ENCODE data around the gene DNAJC28. TPM values are rescaled to one million over a fixed set of nuclear protein-coding genes. Genes with fewer than 3 reads are reported as not detected.
"Not testable (repeated sequence)": the region's sequence is repeated elsewhere in the genome, so short reads cannot be mapped to it uniquely, and the experiment has no call there.

The DNAJC28 gene
- total RNA-seq, 1 donor from 2014 or later, result 2.8 TPM

DNA sequence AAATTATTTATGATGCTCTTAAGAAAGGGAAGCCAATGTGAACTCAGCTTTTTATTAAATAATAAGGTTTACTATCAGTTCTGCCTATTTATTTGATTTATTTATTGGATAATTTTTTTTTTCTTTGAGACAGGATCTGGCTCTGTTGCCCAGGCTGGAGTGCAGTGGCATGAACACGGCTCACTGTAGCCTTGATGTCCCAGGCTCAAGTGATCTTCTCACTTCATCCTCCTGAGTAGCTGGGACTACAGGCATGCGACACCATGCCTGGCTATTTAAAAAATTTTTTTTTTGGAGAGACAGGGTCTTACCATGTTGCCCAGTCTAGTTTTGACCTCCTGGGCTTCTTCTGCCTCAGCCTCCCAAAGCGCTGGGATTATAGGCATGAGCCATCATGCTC is 21.0 kb upstream of the DNAJC28 start:
- Mint-ChIP-seq H3K9me3 (no peaks in the 10 kb centered on the region), H3K4me3 (no peak overlapping the region), H3K27ac (no peak overlapping the region), H3K27me3 (ENCODE audit: low read depth) (no peaks in the 10 kb centered on the region), H3K4me1 (no peaks in the 10 kb centered on the region), H3K36me3 (peaks cover 52% of the 10 kb centered on the region)
- no peak for DNase-seq (ENCODE audit: low spot score in 2 of 2, unreplicated experiment in 2 of 2)
- TF ChIP-seq, protein P1, sequence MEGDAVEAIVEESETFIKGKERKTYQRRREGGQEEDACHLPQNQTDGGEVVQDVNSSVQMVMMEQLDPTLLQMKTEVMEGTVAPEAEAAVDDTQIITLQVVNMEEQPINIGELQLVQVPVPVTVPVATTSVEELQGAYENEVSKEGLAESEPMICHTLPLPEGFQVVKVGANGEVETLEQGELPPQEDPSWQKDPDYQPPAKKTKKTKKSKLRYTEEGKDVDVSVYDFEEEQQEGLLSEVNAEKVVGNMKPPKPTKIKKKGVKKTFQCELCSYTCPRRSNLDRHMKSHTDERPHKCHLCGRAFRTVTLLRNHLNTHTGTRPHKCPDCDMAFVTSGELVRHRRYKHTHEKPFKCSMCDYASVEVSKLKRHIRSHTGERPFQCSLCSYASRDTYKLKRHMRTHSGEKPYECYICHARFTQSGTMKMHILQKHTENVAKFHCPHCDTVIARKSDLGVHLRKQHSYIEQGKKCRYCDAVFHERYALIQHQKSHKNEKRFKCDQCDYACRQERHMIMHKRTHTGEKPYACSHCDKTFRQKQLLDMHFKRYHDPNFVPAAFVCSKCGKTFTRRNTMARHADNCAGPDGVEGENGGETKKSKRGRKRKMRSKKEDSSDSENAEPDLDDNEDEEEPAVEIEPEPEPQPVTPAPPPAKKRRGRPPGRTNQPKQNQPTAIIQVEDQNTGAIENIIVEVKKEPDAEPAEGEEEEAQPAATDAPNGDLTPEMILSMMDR (IDR thresholded peaks at IDR 0.05; ENCODE audit: unreplicated experiment), result no peak

DNA sequence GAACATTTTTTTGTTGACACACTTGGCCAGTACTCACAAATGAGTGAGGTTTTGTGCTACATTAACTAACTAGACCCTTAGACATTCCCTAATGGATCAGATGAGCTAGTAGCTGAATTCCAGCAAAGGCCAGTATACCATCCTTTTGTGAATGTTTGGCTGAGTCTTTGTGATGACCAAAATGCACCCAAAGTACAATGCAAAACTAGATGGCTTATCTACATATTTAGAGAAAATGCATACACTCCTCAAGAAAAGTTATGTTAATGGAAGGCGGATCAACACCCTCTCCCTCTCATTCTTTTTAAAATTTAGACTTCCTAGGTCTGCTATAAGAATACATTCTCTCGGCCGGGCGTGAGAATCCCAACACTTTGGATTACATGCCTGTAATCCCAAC is 20.1 kb upstream of the DNAJC28 start:
- Mint-ChIP-seq H3K4me3 (no peak overlapping the region), H3K27ac (no peak overlapping the region), H3K27me3 (ENCODE audit: low read depth) (no peaks in the 10 kb centered on the region), H3K36me3 (peaks cover 51% of the 10 kb centered on the region), H3K9me3 (peaks cover 6% of the 10 kb centered on the region), H3K4me1 (no peaks in the 10 kb centered on the region)
- no peak for DNase-seq (ENCODE audit: low spot score in 2 of 2, unreplicated experiment in 2 of 2)
- TF ChIP-seq, protein P1 (IDR thresholded peaks at IDR 0.05; ENCODE audit: unreplicated experiment), result no peak

DNA sequence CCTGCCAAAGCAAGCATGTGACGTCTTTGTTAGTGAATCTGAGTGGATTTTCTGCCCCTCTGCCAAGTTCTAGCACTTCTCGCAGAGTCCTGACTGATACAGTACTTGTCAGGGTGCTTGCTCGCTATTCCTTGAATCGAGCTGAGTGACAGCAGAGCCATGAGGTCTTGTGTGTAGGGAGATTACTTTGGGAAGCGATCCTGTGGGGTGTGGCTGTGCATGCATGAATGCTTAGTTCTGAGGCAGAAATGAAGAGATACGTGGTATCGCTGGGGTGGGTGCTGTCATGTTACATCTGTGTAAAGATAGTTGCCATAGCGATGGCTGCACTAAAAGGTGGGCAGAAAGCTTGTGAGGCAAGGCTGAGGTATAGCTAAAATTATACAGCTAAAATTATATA is 19.3 kb upstream of the DNAJC28 start:
- H3K27ac Mint-ChIP-seq, result no peak overlapping the region
- H3K27me3 Mint-ChIP-seq (ENCODE audit: low read depth), result no peaks in the 10 kb centered on the region
- peaks cover 49% of the 10 kb centered on the region for H3K36me3 Mint-ChIP-seq
- no peak for DNase-seq (ENCODE audit: low spot score in 2 of 2, unreplicated experiment in 2 of 2)
- TF ChIP-seq, protein P1 (IDR thresholded peaks at IDR 0.05; ENCODE audit: unreplicated experiment), result no peak
- H3K4me3 Mint-ChIP-seq, result no peak overlapping the region
- peaks cover 9% of the 10 kb centered on the region for H3K9me3 Mint-ChIP-seq
- H3K4me1 Mint-ChIP-seq, result no peaks in the 10 kb centered on the region

DNA sequence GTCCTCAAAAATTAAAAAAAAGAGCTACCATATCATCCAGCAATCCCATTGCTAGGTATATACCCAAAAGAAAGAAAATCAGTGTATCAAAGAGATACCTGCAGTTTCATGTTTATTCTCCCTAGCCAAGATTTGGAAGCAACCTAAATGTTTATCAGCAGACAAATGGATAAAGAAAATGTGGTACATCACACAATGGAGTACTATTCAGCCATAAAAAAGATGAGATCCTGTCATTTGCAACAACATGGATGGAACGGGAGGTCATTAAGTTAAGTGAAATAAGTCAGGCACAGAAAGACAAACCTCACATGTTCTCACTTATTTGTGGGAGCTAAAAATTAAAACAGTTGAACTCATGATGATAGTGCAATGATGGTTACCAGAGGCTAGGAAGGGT is 15.5 kb upstream of the DNAJC28 start:
- not testable (repeated sequence) for H3K4me1 Mint-ChIP-seq, H3K27ac Mint-ChIP-seq

DNA sequence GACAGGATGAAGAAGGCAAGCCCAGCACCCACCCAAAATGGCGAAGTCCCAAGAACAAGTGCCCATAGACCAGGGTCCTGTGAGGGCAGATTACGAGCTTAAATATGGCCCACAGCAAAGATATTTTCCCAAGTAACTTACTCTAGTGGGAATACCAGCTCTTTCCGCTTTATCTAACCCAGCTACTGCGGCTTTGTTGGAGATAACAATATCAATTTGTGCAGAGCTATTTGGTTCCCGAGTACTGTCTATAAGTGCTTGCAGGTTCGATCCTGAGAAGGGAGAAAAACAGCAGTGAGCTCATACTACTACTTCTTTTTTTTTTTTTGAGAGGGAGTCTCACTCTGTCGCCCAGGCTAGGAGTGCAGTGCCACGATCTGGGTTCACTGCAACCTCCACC is 14.3 kb upstream of the DNAJC28 start:
- Mint-ChIP-seq H3K27ac (no peak overlapping the region), H3K9me3 (peaks cover 9% of the 10 kb centered on the region), H3K4me3 (no peak overlapping the region), H3K36me3 (peaks cover 52% of the 10 kb centered on the region), H3K27me3 (ENCODE audit: low read depth) (no peaks in the 10 kb centered on the region), H3K4me1 (no peaks in the 10 kb centered on the region)
- TF ChIP-seq, protein P1 (IDR thresholded peaks at IDR 0.05; ENCODE audit: unreplicated experiment), result no peak
- no peak for DNase-seq (ENCODE audit: low spot score in 2 of 2, unreplicated experiment in 2 of 2)

More for the DNA sequence above, 15.5 kb upstream of the DNAJC28 start:
- H3K9me3 Mint-ChIP-seq; H3K27me3 Mint-ChIP-seq (ENCODE audit: low read depth); DNase-seq (ENCODE audit: low spot score in 2 of 2, unreplicated experiment in 2 of 2); H3K4me3 Mint-ChIP-seq: not testable (repeated sequence)
- H3K36me3 Mint-ChIP-seq, result peaks cover 62% of the 10 kb centered on the region

DNA sequence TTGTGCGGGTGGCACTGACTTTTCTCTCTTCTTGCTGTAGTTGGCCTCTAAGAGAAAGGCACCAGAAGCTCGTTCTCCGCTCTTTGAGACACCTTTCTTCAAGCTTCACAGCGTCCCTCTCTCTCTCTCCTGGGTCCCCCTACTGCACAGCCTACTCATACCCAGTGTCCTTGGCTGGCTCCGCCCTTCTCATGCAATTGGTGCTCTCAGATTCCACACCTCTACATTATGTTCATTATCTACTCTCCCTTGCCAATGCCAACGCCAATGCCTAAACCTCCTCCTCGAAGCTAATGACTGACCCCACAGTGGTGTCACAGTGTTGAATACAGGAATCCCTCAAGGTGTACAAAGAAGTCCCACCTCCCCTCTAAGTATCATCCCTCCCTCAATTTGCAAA is 4.8 kb upstream of the DNAJC28 start:
- Mint-ChIP-seq H3K9me3 (no peaks in the 10 kb centered on the region), H3K4me1 (peaks cover 7% of the 10 kb centered on the region), H3K36me3 (no peaks in the 10 kb centered on the region), H3K27ac (no peak overlapping the region), H3K4me3 (no peak overlapping the region), H3K27me3 (ENCODE audit: low read depth) (no peaks in the 10 kb centered on the region)
- DNase-seq (ENCODE audit: low spot score in 2 of 2, unreplicated experiment in 2 of 2), result no peak
- TF ChIP-seq, protein P1 (IDR thresholded peaks at IDR 0.05; ENCODE audit: unreplicated experiment), result no peak

All from mesothelial cell of epicardium (in vitro differentiated cells).